ENCODE measurements around the gene ANTXRL. TPM values are rescaled to one million over a fixed set of nuclear protein-coding genes. Genes with fewer than 3 reads are reported as not detected.
"Not testable (repeated sequence)": the region's sequence is repeated elsewhere in the genome, so short reads cannot be mapped to it uniquely, and the experiment has no call there.

ANTXRL gene
- polyA plus RNA-seq, 1 of the 3 experiments (the other 2 are of a cell fraction), result not detected

DNA sequence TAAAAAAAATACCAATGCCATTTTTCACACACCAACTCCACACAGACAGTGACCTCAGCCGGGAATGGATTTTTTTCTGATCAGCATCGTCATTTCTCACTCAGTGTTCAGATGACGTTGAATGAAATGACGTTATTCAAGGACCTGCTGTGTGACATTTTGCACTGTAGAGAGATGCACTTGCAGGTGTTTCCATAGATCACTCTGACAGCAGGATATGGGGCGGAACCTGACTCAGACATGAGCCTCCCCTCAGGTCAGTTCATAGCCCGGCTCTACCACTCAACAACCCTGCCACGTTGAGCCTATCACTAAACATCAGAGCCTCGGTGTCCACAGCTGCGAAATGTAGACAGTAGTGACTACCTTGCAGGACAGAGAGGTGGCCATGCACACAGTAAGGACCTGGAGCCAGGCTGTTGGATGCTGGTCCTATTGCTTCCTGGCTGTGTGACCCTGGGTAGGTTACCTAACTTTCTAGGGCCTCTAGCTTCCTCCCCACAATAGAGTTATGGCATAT lies 41.4 kb upstream of the ANTXRL start (continued):
- TF ChIP-seq YY1 (IDR thresholded peaks at IDR 0.05; ENCODE audit: low read depth) (no peak), JUND (IDR thresholded peaks at IDR 0.05) (no peak), NRF1 (IDR thresholded peaks at IDR 0.05; ENCODE audit: low read depth, low read length) (no peak), NFIC (IDR thresholded peaks at IDR 0.05; ENCODE audit: borderline replicate concordance) (no peak), SMC3 (IDR thresholded peaks at IDR 0.05; ENCODE audit: low read depth, low read length) (no peak), RFX5 (IDR thresholded peaks at IDR 0.05; ENCODE audit: low read length) (no peak), RCOR1 (IDR thresholded peaks at IDR 0.05; ENCODE audit: low read length) (no peak), RXRA (IDR thresholded peaks at IDR 0.05; ENCODE audit: borderline replicate concordance, low read depth) (no peak)
- TF ChIP-seq, protein P1, sequence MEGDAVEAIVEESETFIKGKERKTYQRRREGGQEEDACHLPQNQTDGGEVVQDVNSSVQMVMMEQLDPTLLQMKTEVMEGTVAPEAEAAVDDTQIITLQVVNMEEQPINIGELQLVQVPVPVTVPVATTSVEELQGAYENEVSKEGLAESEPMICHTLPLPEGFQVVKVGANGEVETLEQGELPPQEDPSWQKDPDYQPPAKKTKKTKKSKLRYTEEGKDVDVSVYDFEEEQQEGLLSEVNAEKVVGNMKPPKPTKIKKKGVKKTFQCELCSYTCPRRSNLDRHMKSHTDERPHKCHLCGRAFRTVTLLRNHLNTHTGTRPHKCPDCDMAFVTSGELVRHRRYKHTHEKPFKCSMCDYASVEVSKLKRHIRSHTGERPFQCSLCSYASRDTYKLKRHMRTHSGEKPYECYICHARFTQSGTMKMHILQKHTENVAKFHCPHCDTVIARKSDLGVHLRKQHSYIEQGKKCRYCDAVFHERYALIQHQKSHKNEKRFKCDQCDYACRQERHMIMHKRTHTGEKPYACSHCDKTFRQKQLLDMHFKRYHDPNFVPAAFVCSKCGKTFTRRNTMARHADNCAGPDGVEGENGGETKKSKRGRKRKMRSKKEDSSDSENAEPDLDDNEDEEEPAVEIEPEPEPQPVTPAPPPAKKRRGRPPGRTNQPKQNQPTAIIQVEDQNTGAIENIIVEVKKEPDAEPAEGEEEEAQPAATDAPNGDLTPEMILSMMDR (IDR thresholded peaks at IDR 0.05), result no peak

DNA sequence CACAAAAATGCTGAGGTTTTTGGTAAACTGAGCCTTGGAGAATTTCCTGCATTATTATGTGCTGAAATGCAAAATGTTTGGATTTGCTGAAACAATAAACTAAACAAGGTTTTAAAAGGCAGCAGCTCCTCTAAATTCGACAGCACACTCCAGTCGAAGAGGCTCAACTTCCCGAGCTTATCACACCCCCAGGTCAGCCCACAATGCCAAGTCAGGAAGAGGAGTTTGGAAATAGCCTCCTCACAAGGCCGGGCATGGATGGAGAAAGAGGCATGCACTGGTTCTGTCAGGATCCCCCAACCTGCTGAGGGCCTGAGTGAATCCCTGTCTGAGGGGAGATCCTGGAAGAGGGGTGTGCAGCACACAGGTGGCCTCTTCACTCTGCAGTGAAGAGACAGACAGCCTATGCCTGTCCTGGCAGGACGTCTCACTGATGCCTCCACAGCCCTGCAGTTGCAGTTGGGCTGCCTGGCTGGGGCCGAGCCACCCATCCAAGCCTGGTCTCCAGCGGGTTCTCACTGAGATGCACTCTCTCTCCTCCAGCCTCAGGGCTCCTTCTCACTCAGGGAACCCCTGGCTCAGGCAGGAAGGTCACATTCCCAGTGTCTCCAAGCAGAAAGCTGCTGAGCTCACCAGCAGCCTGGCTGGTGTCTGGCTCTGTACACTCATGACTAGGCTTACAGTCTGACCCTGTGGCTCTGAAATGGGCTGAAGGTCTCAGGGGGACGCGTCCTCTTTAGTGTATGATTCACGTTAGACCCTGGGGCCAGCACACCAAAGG lies 40.2 kb upstream of the ANTXRL start:
- H4K20me1 ChIP-seq (ENCODE audit: insufficient read depth); H3K9ac ChIP-seq; H3K4me2 ChIP-seq; H3K79me2 ChIP-seq (ENCODE audit: insufficient read depth); H3F3A ChIP-seq (replicated peaks; ENCODE audit: insufficient read depth); H3K27me3 ChIP-seq (ENCODE audit: insufficient read depth); H3K36me3 ChIP-seq (replicated peaks in 1 of 2; ENCODE audit: control insufficient read depth in 1 of 2, insufficient read depth in 2 of 2, low read length in 1 of 2); H3K9me3 ChIP-seq; DNase-seq; H3K4me3 ChIP-seq (ENCODE audit: low read depth in 2 of 2, low read length in 1 of 2); H2AFZ ChIP-seq (ENCODE audit: low read depth); H3K9me2 ChIP-seq: not testable (repeated sequence)
- H3K4me1 ChIP-seq (ENCODE audit: control insufficient read depth in 1 of 2, insufficient read depth in 2 of 2, low read depth in 1 of 2, low read length in 1 of 2), result peaks cover 0 to 27% of the 10 kb centered on the region in 2 experiments; a peak in 2 of 4 replicates
- WGBS (ENCODE audit: low lambda C conversion rate), result 46% methylated on average over 9 of the region's 10 CpGs
- ChIA-PET CTCF (interaction anchor here (0.8 to 5.1 kb wide), 3 partner anchors 10 to 26 kb away, joined by 3 to 43 read pairs (median 3); no protein-coding TSS in a partner anchor), POLR2A (interaction anchor here (0.9 kb wide), 1 partner anchor 20 kb away, joined by 4 read pairs; no protein-coding TSS in a partner anchor)
- peak overlapping the region in 1 of 2 experiments; percentile 94; a peak in 2 of 4 replicates for H3K27ac ChIP-seq (ENCODE audit: low read depth in 2 of 2, low read length in 1 of 2)

DNA sequence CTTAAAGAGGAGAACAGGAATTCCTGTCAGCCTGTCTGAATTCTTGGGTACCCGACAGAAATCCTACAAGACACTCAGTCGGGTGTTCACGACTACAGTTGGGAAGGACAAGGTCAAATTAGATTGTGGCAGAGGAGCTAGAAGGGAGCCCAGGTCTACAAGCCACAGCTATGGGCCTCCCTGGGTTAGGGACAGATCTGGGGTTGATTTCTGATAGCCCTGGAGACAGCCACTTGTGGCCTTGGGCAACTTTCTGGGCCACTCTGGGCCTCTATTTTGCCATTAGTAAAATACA lies 39.7 kb upstream of the ANTXRL start:
- DNase-seq, result no peak
- H3K36me3 ChIP-seq (replicated peaks in 1 of 2; ENCODE audit: control insufficient read depth in 1 of 2, insufficient read depth in 2 of 2, low read length in 1 of 2), result no peaks in the 10 kb centered on the region
- H3K27me3 ChIP-seq (ENCODE audit: insufficient read depth), result no peaks in the 10 kb centered on the region
- no peak overlapping the region for H2AFZ ChIP-seq (ENCODE audit: low read depth)
- H3K27ac ChIP-seq (ENCODE audit: low read depth in 2 of 2, low read length in 1 of 2), result peak overlapping the region in 1 of 2 experiments; percentile 94; a peak in 2 of 4 replicates
- WGBS (ENCODE audit: low lambda C conversion rate), result 66% methylated on average over 3 of the region's 3 CpGs
- no peaks in the 10 kb centered on the region for H3F3A ChIP-seq (replicated peaks; ENCODE audit: insufficient read depth)
- no peaks in the 10 kb centered on the region for H3K9me3 ChIP-seq
- no peak overlapping the region for H3K9ac ChIP-seq
- H3K4me3 ChIP-seq (ENCODE audit: low read depth in 2 of 2, low read length in 1 of 2), result no peak overlapping the region
- CTCF ChIA-PET, result interaction anchor here (0.8 to 5.1 kb wide), 4 partner anchors 8 to 26 kb away, joined by 3 to 43 read pairs (median 4); no protein-coding TSS in a partner anchor
- no peaks in the 10 kb centered on the region for H3K79me2 ChIP-seq (ENCODE audit: insufficient read depth)
- POLR2A ChIA-PET, result interaction anchor here (0.9 kb wide), 1 partner anchor 19 kb away, joined by 4 read pairs; no protein-coding TSS in a partner anchor
- H3K4me2 ChIP-seq, result no peak overlapping the region
- no peaks in the 10 kb centered on the region for H4K20me1 ChIP-seq (ENCODE audit: insufficient read depth)
- peaks cover 0 to 27% of the 10 kb centered on the region in 2 experiments; a peak in 2 of 4 replicates for H3K4me1 ChIP-seq (ENCODE audit: control insufficient read depth in 1 of 2, insufficient read depth in 2 of 2, low read depth in 1 of 2, low read length in 1 of 2)
- no peaks in the 10 kb centered on the region for H3K9me2 ChIP-seq
- TF ChIP-seq ELF1 (IDR thresholded peaks at IDR 0.05) (no peak), RAD21 (IDR thresholded peaks at IDR 0.05; ENCODE audit: low read length) (no peak), NFIC (IDR thresholded peaks at IDR 0.05; ENCODE audit: borderline replicate concordance) (no peak), JUND (IDR thresholded peaks at IDR 0.05) (no peak), TCF12 (IDR thresholded peaks at IDR 0.05) (no peak), TEAD4 (IDR thresholded peaks at IDR 0.05; ENCODE audit: borderline replicate concordance, insufficient read depth) (no peak), RCOR1 (IDR thresholded peaks at IDR 0.05; ENCODE audit: low read length) (no peak), NRF1 (IDR thresholded peaks at IDR 0.05; ENCODE audit: low read depth, low read length) (no peak), FOSL2 (IDR thresholded peaks at IDR 0.05; ENCODE audit: borderline replicate concordance, low read depth) (no peak)
- TF ChIP-seq, protein P2, sequence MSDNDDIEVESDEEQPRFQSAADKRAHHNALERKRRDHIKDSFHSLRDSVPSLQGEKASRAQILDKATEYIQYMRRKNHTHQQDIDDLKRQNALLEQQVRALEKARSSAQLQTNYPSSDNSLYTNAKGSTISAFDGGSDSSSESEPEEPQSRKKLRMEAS (IDR thresholded peaks at IDR 0.05; ENCODE audit: low read depth), result no peak
- TF ChIP-seq, protein P3, sequence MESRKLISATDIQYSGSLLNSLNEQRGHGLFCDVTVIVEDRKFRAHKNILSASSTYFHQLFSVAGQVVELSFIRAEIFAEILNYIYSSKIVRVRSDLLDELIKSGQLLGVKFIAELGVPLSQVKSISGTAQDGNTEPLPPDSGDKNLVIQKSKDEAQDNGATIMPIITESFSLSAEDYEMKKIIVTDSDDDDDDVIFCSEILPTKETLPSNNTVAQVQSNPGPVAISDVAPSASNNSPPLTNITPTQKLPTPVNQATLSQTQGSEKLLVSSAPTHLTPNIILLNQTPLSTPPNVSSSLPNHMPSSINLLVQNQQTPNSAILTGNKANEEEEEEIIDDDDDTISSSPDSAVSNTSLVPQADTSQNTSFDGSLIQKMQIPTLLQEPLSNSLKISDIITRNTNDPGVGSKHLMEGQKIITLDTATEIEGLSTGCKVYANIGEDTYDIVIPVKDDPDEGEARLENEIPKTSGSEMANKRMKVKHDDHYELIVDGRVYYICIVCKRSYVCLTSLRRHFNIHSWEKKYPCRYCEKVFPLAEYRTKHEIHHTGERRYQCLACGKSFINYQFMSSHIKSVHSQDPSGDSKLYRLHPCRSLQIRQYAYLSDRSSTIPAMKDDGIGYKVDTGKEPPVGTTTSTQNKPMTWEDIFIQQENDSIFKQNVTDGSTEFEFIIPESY (IDR thresholded peaks at IDR 0.05; ENCODE audit: borderline replicate concordance, low read depth), result no peak
- TF ChIP-seq, protein P1 (IDR thresholded peaks at IDR 0.05), result no peak
- TF ChIP-seq, protein P4, sequence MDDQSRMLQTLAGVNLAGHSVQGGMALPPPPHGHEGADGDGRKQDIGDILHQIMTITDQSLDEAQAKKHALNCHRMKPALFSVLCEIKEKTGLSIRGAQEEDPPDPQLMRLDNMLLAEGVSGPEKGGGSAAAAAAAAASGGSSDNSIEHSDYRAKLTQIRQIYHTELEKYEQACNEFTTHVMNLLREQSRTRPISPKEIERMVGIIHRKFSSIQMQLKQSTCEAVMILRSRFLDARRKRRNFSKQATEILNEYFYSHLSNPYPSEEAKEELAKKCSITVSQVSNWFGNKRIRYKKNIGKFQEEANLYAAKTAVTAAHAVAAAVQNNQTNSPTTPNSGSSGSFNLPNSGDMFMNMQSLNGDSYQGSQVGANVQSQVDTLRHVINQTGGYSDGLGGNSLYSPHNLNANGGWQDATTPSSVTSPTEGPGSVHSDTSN (IDR thresholded peaks at IDR 0.05), result no peak
